HUES64 (cell line): ENCODE results near the gene TMEM33.

Source experiments
- H3K27ac ChIP-seq: 2 replicates; pipeline ENCODE4 v1.7.0; 2013; ENCODE audit warnings: low read depth, low read length, inconsistent platforms
- H3K27me3 ChIP-seq: 2 replicates; pipeline ENCODE4 v1.6.1; 2013; ENCODE audit warnings: mild to moderate bottlenecking, low read length; ENCODE audit not compliant: insufficient read depth
- H3K36me3 ChIP-seq: 2 replicates; pipeline ENCODE4 v1.6.1; 2013; ENCODE audit warnings: mild to moderate bottlenecking, low read length; ENCODE audit not compliant: insufficient read depth
- H3K4me1 ChIP-seq: 2 replicates; pipeline ENCODE4 v1.6.1; 2013; ENCODE audit warnings: mild to moderate bottlenecking, low read length, moderate library complexity; ENCODE audit not compliant: insufficient read depth
- H3K4me3 ChIP-seq: 2 replicates; pipeline ENCODE4 v1.5.1; 2013; ENCODE audit warnings: mild to moderate bottlenecking, low read length, moderate library complexity
- H3K9ac ChIP-seq: 2 replicates; pipeline ENCODE4 v1.6.1; 2013; ENCODE audit warnings: mild to moderate bottlenecking, low read depth, low read length
- H3K9me3 ChIP-seq: 2 replicates; pipeline ENCODE4 v1.6.1; 2013; ENCODE audit warnings: low read depth, low read length; ENCODE audit not compliant: insufficient read depth
- WGBS: fragments of 150-250, 120-280 bp; methylation state at CpG from one replicate; pipeline ENCODE4 v1.1.7; 2013; ENCODE audit warnings: missing lambda C conversion rate; 5-methylcytosine and 5-hydroxymethylcytosine counted together

Gene TMEM33

GRCh38 chr4:41940834-41941233 is 5.6 kb downstream of the TMEM33 start:
- H3K27me3 ChIP-seq, result no peaks in the 10 kb centered on the region
- no peak overlapping the region for H3K27ac ChIP-seq
- H3K9ac ChIP-seq, result no peak overlapping the region
- peaks cover 91% of the 10 kb centered on the region for H3K36me3 ChIP-seq
- peaks cover 17% of the 10 kb centered on the region for H3K4me1 ChIP-seq
- H3K9me3 ChIP-seq, result no peaks in the 10 kb centered on the region
- H3K4me3 ChIP-seq, result no peak overlapping the region

GRCh38 chr4:41943506-41943905 is 8.3 kb downstream of the TMEM33 start:
- WGBS, result 100% methylated on average over 2 of the region's 2 CpGs

GRCh38 chr4:41944089-41944488 is 8.9 kb downstream of the TMEM33 start:
- Histone ChIP-seq H3K27me3 (no peaks in the 10 kb centered on the region), H3K9me3 (no peaks in the 10 kb centered on the region), H3K36me3 (peaks cover 96% of the 10 kb centered on the region), H3K4me3 (no peak overlapping the region), H3K27ac (no peak overlapping the region), H3K9ac (no peak overlapping the region), H3K4me1 (no peaks in the 10 kb centered on the region)

More at GRCh38 chr4:41943506-41943905, 8.3 kb downstream of the TMEM33 start:
- no peaks in the 10 kb centered on the region for H3K27me3 ChIP-seq
- H3K27ac ChIP-seq, result no peak overlapping the region
- H3K4me1 ChIP-seq, result no peaks in the 10 kb centered on the region
- no peak overlapping the region for H3K9ac ChIP-seq
- H3K9me3 ChIP-seq, result no peaks in the 10 kb centered on the region
- H3K4me3 ChIP-seq, result no peak overlapping the region
- peaks cover 96% of the 10 kb centered on the region for H3K36me3 ChIP-seq

- no peaks in the 10 kb centered on the region for H3K9me3 ChIP-seq
- no peaks in the 10 kb centered on the region for H3K4me1 ChIP-seq
- H3K27me3 ChIP-seq, result no peaks in the 10 kb centered on the region
- H3K9ac ChIP-seq, result no peak overlapping the region
- H3K4me3 ChIP-seq, result no peak overlapping the region
- peaks cover 99% of the 10 kb centered on the region for H3K36me3 ChIP-seq
- no peak overlapping the region for H3K27ac ChIP-seq
- 95% methylated on average over 2 of the region's 3 CpGs for WGBS
These were observed 14.3 kb downstream of the TMEM33 start for GRCh38 chr4:41949531-41949930.

- H3K27ac ChIP-seq, result no peak overlapping the region
- H3K27me3 ChIP-seq, result no peaks in the 10 kb centered on the region
- WGBS, result 63% methylated on average over 1 of the region's 1 CpG
- no peak overlapping the region for H3K4me3 ChIP-seq
- no peaks in the 10 kb centered on the region for H3K9me3 ChIP-seq
- no peaks in the 10 kb centered on the region for H3K4me1 ChIP-seq
- no peak overlapping the region for H3K9ac ChIP-seq
- H3K36me3 ChIP-seq, result peaks cover 32% of the 10 kb centered on the region
These were observed 22.4 kb downstream of the TMEM33 start for GRCh38 chr4:41957634-41958033.

GRCh38 chr4:41963105-41963504 is 27.9 kb downstream of the TMEM33 start:
- no peaks in the 10 kb centered on the region for H3K27me3 ChIP-seq
- H3K9me3 ChIP-seq, result no peaks in the 10 kb centered on the region
- H3K27ac ChIP-seq, result no peak overlapping the region
- H3K36me3 ChIP-seq, result no peaks in the 10 kb centered on the region
- H3K4me1 ChIP-seq, result no peaks in the 10 kb centered on the region
- no peak overlapping the region for H3K4me3 ChIP-seq
- no peak overlapping the region for H3K9ac ChIP-seq
- 97% methylated on average over 4 of the region's 4 CpGs for WGBS

- H3K27me3 ChIP-seq, result no peaks in the 10 kb centered on the region
- WGBS, result no CpG with 5 or more reads among the region's 1 CpG
- H3K9me3 ChIP-seq, result 0 out of 2 replicates have a peak, but pooled peaks cover 9% of the 10 kb centered on the region
- H3K27ac ChIP-seq, result no peak overlapping the region
- H3K36me3 ChIP-seq, result no peaks in the 10 kb centered on the region
- H3K4me1 ChIP-seq, result no peaks in the 10 kb centered on the region
- H3K4me3 ChIP-seq, result no peak overlapping the region
- no peak overlapping the region for H3K9ac ChIP-seq
These were observed 29.2 kb downstream of the TMEM33 start for GRCh38 chr4:41964401-41964800.

GRCh38 chr4:41967392-41967791 is 32.2 kb downstream of the TMEM33 start:
- 100% methylated on average over 2 of the region's 2 CpGs for WGBS
- no peak overlapping the region for H3K4me3 ChIP-seq
- no peaks in the 10 kb centered on the region for H3K27me3 ChIP-seq
- H3K9ac ChIP-seq, result no peak overlapping the region
- peaks cover 12% of the 10 kb centered on the region; the same call in 1 of the 2 replicates for H3K9me3 ChIP-seq
- H3K27ac ChIP-seq, result no peak overlapping the region
- H3K36me3 ChIP-seq, result no peaks in the 10 kb centered on the region
- no peaks in the 10 kb centered on the region for H3K4me1 ChIP-seq

- H3K4me1 ChIP-seq, result no peaks in the 10 kb centered on the region
- H3K9me3 ChIP-seq, result peaks cover 12% of the 10 kb centered on the region; the same call in 1 of the 2 replicates
- H3K27me3 ChIP-seq, result no peaks in the 10 kb centered on the region
- no peaks in the 10 kb centered on the region for H3K36me3 ChIP-seq
- H3K4me3 ChIP-seq, result no peak overlapping the region
- no peak overlapping the region for H3K9ac ChIP-seq
- H3K27ac ChIP-seq, result no peak overlapping the region
These were observed 34.4 kb downstream of the TMEM33 start for GRCh38 chr4:41969671-41970070.

GRCh38 chr4:41975341-41975740 is 40.1 kb downstream of the TMEM33 start:
- Histone ChIP-seq H3K9me3 (no peaks in the 10 kb centered on the region; the same call in 1 of the 2 replicates), H3K4me3 (no peak overlapping the region), H3K27ac (no peak overlapping the region), H3K9ac (no peak overlapping the region), H3K36me3 (no peaks in the 10 kb centered on the region), H3K27me3 (no peaks in the 10 kb centered on the region), H3K4me1 (peaks cover 9% of the 10 kb centered on the region)
- 93% methylated on average over 1 of the region's 1 CpG for WGBS

- H3K9me3 ChIP-seq, result no peaks in the 10 kb centered on the region
- H3K9ac ChIP-seq, result no peak overlapping the region
- H3K4me1 ChIP-seq, result peaks cover 9% of the 10 kb centered on the region
- H3K27me3 ChIP-seq, result no peaks in the 10 kb centered on the region
- no peak overlapping the region for H3K27ac ChIP-seq
- H3K36me3 ChIP-seq, result no peaks in the 10 kb centered on the region
- 76% methylated on average over 1 of the region's 1 CpG for WGBS
- no peak overlapping the region for H3K4me3 ChIP-seq
These were observed 41.7 kb downstream of the TMEM33 start for GRCh38 chr4:41976775-41977516.

- 78% methylated on average over 2 of the region's 3 CpGs for WGBS
- Histone ChIP-seq H3K4me3 (no peak overlapping the region), H3K9ac (no peak overlapping the region)
These were observed 42.5 kb downstream of the TMEM33 start for GRCh38 chr4:41977709-41978108.

More at GRCh38 chr4:41977709-41978108, 42.5 kb downstream of the TMEM33 start:
- no peaks in the 10 kb centered on the region for H3K36me3 ChIP-seq
- H3K4me1 ChIP-seq, result peaks cover 12% of the 10 kb centered on the region
- H3K27me3 ChIP-seq, result no peaks in the 10 kb centered on the region
- H3K27ac ChIP-seq, result no peak overlapping the region
- no peaks in the 10 kb centered on the region for H3K9me3 ChIP-seq
